PC-9 (cell line): ENCODE results near the gene PSME3IP1. TPM values are rescaled to one million over a fixed set of nuclear protein-coding genes. Genes with fewer than 3 reads are reported as not detected.

Experiments used
- BruUV-seq: library from RNA; stranded (reverse); fragments of 400-500 nt; replicated peaks from 2 replicates; lab custom pipeline; 2021; lab: Mats Ljungman, UMichigan
- CTCF ChIA-PET: fragments of 300-600 bp; sonication (Branson Sonifier 250); formaldehyde crosslinking; loops from one replicate; lab custom pipeline; 2022; ENCODE audit warnings: antibody characterized with exemption; lab: Charles Lee
- POLR2A ChIA-PET: fragments of 300-600 bp; sonication (Branson Sonifier 250); formaldehyde crosslinking; loops from one replicate; lab custom pipeline; 2022; ENCODE audit warnings: antibody characterized with exemption; ENCODE audit not compliant: unreplicated experiment; lab: Charles Lee
- DNase-seq, 2 experiments: peaks; one replicate each; pipeline versions ENCODE4 v3.0.0 to v3.0.0-alpha.2; 2015 to 2022; ENCODE audit warnings: mixed read lengths in 1 of 2
- H2AFZ ChIP-seq: fragments of 200-600 bp; sonication (generic); 2 replicates; pipeline ENCODE4 v1.8.1; 2017; ENCODE audit warnings: antibody characterized with exemption
- H3F3A ChIP-seq: fragments of 200-600 bp; sonication (generic); 2 replicates; pipeline ENCODE4 v1.8.1; 2017; ENCODE audit warnings: antibody characterized with exemption, mild to moderate bottlenecking, low read depth; ENCODE audit not compliant: insufficient read depth
- H3K27ac ChIP-seq: fragments of 200-600 bp; sonication (generic); 2 replicates; pipeline ENCODE4 v1.6.1; 2016; ENCODE audit warnings: mixed run types
- H3K27me3 ChIP-seq: fragments of 200-600 bp; sonication (generic); 2 replicates; pipeline ENCODE4 v1.6.1; 2016; ENCODE audit warnings: low read depth, mixed run types; ENCODE audit not compliant: insufficient read depth
- H3K36me3 ChIP-seq: fragments of 200-600 bp; sonication (generic); 2 replicates; pipeline ENCODE4 v1.6.1; 2016; ENCODE audit warnings: low read depth, mixed run types
- H3K4me1 ChIP-seq: fragments of 200-600 bp; sonication (generic); replicated peaks from 2 replicates; pipeline ENCODE4 v1.6.1; 2016; ENCODE audit warnings: mixed run types; ENCODE audit not compliant: insufficient read depth
- H3K4me2 ChIP-seq: fragments of 200-600 bp; sonication (generic); 2 replicates; pipeline ENCODE4 v1.6.1; 2017; ENCODE audit warnings: mixed run types
- H3K4me3 ChIP-seq: fragments of 200-600 bp; sonication (generic); 2 replicates; pipeline ENCODE4 v1.6.1; 2016; ENCODE audit warnings: mixed run types
- H3K79me2 ChIP-seq: fragments of 200-600 bp; sonication (generic); 2 replicates; pipeline ENCODE4 v1.6.1; 2017; ENCODE audit warnings: low read depth, mixed run types
- H3K9me2 ChIP-seq: fragments of 200-600 bp; sonication (generic); 2 replicates; pipeline ENCODE4 v1.8.1; 2017; ENCODE audit warnings: mild to moderate bottlenecking; ENCODE audit not compliant: insufficient read depth
- H3K9me3 ChIP-seq: fragments of 200-600 bp; sonication (generic); 2 replicates; pipeline ENCODE4 v1.8.1; 2016; ENCODE audit warnings: low read depth; ENCODE audit not compliant: insufficient read depth
- H4K20me1 ChIP-seq: fragments of 200-600 bp; sonication (generic); 2 replicates; pipeline ENCODE4 v1.8.1; 2017; ENCODE audit not compliant: insufficient read depth
- EZH2 ChIP-seq: fragments of 200-600 bp; sonication (generic); IDR thresholded peaks from 2 replicates; pipeline ENCODE4 v1.8.0; 2017; ENCODE audit warnings: antibody characterized with exemption, low read depth
- intact Hi-C: fragments of 100-400 bp; cut with micrococcal nuclease; formaldehyde crosslinking; loops from one replicate; pipeline ENCODE4 v1.10.0; 2022; ENCODE audit not compliant: unreplicated experiment
- total RNA-seq: library from RNA; stranded (reverse); gene quantifications from 2 replicates; pipeline ENCODE4 v1.2.3, GENCODE V29; 2021
- TF ChIP-seq, protein P1 (sequence below): fragments of 200-600 bp; sonication (generic); conservative IDR thresholded peaks from 2 replicates; pipeline ENCODE4 v1.6.1; 2017; ENCODE audit warnings: mixed run types, antibody characterized with exemption, mild to moderate bottlenecking, moderate library complexity

The PSME3IP1 gene
- total RNA-seq, 1 experiment from 2014 or later: 121 TPM

DNA sequence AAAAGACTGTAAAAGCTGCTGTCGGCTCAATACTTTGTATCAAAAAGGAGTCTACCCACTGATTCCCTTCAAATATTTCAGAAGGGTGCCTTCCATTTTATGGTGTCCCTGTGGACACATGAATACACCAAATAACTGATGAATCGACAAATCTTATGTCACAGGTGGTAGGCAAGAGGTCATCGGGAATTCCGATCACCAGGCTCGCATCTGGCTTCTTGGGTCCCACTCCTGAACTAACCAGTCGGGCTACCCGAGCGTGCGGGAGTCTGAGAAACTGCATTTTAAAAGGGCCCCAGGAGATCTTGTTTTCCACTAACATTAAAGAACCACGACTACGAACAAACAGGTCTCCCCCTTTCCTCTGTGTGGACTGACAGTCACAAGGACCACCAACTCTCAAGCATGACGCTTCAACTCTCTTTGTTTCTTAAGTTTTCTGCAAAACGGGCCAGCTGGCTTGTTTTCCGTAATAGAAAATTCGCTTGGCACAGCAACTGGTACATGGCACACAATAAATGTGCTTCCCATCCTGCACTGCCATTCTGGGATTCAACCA lies 873 bp downstream of the PSME3IP1 start:
- H2AFZ ChIP-seq: peak overlapping the region; percentile 89
- no peaks in the 10 kb centered on the region for H3K27me3 ChIP-seq
- peaks cover 4% of the 10 kb centered on the region; the same call in 1 of the 2 replicates for H4K20me1 ChIP-seq
- H3K9me3 ChIP-seq: no peaks in the 10 kb centered on the region
- DNase-seq: no peak
- BruUV-seq: no TSS peak
- 0 out of 2 replicates have a peak overlapping the region, but pooled peaks have one; percentile 64 for H3K27ac ChIP-seq
- intact Hi-C loops: loop anchor here (5.0 kb wide), 1 partner anchor 232 kb away; no protein-coding TSS in a partner anchor
- H3K79me2 ChIP-seq: peaks cover 96% of the 10 kb centered on the region
- peak overlapping the region; percentile 86 for H3K4me3 ChIP-seq
- TF ChIP-seq EZH2: no peak
- TF ChIP-seq, protein P1, sequence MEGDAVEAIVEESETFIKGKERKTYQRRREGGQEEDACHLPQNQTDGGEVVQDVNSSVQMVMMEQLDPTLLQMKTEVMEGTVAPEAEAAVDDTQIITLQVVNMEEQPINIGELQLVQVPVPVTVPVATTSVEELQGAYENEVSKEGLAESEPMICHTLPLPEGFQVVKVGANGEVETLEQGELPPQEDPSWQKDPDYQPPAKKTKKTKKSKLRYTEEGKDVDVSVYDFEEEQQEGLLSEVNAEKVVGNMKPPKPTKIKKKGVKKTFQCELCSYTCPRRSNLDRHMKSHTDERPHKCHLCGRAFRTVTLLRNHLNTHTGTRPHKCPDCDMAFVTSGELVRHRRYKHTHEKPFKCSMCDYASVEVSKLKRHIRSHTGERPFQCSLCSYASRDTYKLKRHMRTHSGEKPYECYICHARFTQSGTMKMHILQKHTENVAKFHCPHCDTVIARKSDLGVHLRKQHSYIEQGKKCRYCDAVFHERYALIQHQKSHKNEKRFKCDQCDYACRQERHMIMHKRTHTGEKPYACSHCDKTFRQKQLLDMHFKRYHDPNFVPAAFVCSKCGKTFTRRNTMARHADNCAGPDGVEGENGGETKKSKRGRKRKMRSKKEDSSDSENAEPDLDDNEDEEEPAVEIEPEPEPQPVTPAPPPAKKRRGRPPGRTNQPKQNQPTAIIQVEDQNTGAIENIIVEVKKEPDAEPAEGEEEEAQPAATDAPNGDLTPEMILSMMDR: no peak
- POLR2A ChIA-PET: no interaction called here
- H3K4me1 ChIP-seq: peaks cover 31% of the 10 kb centered on the region
- peak overlapping the region; percentile 95 for H3K4me2 ChIP-seq
- peaks cover 4% of the 10 kb centered on the region; the same call in 1 of the 2 replicates for H3F3A ChIP-seq
- CTCF ChIA-PET: no interaction called here
- 0 out of 2 replicates have a peak, but pooled peaks cover 4% of the 10 kb centered on the region for H3K36me3 ChIP-seq
- H3K9me2 ChIP-seq: no peaks in the 10 kb centered on the region

DNA sequence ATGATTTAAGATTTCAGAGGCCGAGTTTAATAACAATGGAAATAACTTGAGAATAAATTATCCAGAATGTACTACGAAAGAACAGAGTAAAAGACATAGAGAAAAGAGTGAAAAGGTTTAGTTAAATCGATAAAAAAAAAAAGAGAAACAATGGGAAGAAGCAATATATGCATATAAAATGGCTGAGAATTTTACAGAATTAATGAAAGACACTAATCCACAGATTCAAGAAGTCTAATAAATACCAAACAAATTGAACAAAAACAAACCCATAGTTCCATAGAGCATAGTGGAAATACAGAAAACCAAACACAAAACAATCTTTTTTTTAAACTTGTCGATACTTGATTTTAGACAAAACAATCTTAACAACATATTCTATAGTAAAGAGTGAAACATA lies 1.7 kb downstream of the PSME3IP1 start:
- POLR2A ChIA-PET: interaction anchor here (0.6 kb wide), 1 partner anchor 64 kb away, joined by 6 read pairs; no protein-coding TSS in a partner anchor
- Histone ChIP-seq H4K20me1 (peaks cover 10% of the 10 kb centered on the region; the same call in 1 of the 2 replicates), H3K4me3 (peak overlapping the region; percentile 86), H3K4me1 (peaks cover 29% of the 10 kb centered on the region), H3K27me3 (no peaks in the 10 kb centered on the region), H3F3A (no peaks in the 10 kb centered on the region), H3K27ac (no peak overlapping the region), H3K4me2 (peak overlapping the region; percentile 95), H3K9me3 (no peaks in the 10 kb centered on the region), H3K79me2 (peaks cover 92% of the 10 kb centered on the region), H2AFZ (no peak overlapping the region), H3K9me2 (no peaks in the 10 kb centered on the region), H3K36me3 (0 out of 2 replicates have a peak, but pooled peaks cover 4% of the 10 kb centered on the region)
- BruUV-seq: no TSS peak
- CTCF ChIA-PET: no interaction called here
- intact Hi-C loops: no loop called here
- TF ChIP-seq, protein P1: no peak
- no peak for TF ChIP-seq EZH2
- DNase-seq: no peak

DNA sequence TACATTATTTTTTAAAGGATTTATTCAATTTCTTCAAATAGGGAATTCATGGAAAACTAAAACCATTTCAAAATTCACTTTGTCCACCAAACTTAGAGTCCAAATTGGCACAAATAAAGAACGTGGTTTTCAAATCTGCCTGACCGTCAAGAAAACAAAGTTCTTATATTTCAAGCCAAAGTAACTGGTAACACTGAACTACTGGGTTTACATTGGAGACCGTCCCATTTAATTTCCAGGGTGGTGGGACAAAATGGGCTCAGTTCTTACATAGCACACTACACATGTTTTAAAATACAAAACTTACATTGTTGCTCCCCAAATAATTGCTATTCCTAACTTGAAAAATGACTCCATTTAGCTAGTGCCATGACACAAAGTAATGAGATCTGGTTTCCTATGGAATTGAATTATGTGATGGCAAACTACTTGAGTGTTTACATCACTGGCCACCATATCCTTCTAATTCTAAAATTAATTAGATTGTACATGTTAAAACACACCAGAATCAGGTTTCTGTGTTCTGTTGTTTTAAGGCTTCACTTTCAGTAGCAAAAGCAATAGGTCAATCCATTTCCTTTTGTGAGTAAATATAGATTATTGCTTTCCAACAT lies 6.5 kb downstream of the PSME3IP1 start:
- H4K20me1 ChIP-seq: peaks cover 14% of the 10 kb centered on the region; the same call in 1 of the 2 replicates
- no TSS peak for BruUV-seq
- peaks cover 9% of the 10 kb centered on the region for H3K4me1 ChIP-seq
- H2AFZ ChIP-seq: no peak overlapping the region
- intact Hi-C loops: no loop called here
- CTCF ChIA-PET: no interaction called here
- H3K9me3 ChIP-seq: no peaks in the 10 kb centered on the region
- H3K4me2 ChIP-seq: no peak overlapping the region
- peaks cover 54% of the 10 kb centered on the region for H3K79me2 ChIP-seq
- DNase-seq: no peak
- H3K27ac ChIP-seq: 0 out of 2 replicates have a peak overlapping the region, but pooled peaks have one; percentile 13
- no peaks in the 10 kb centered on the region for H3K9me2 ChIP-seq
- TF ChIP-seq, protein P1: no peak
- no peak for TF ChIP-seq EZH2
- POLR2A ChIA-PET: no interaction called here
- H3F3A ChIP-seq: no peaks in the 10 kb centered on the region
- H3K27me3 ChIP-seq: no peaks in the 10 kb centered on the region
- H3K4me3 ChIP-seq: no peak overlapping the region
- H3K36me3 ChIP-seq: peaks cover 8% of the 10 kb centered on the region; the same call in 1 of the 2 replicates
